GM12878 (cell line): ENCODE data around the gene NPC2. TPM values are rescaled to one million over a fixed set of nuclear protein-coding genes. Genes with fewer than 3 reads are reported as not detected.

ENCODE experiments used
- ATAC-seq: fragments of 200-7000 bp; cut with Tn5 transposase; 3 replicates; pipeline ENCODE4 v1.9.1; 2020; ENCODE audit warnings: mild to moderate bottlenecking, moderate library complexity
- BruUV-seq: library from RNA; stranded (reverse); fragments of 400-500 nt; replicated peaks from 2 replicates; lab custom pipeline; 2021; lab: Mats Ljungman, UMichigan
- CTCF ChIA-PET: fragments of 300-600 bp; sonication (Branson Sonifier 250); formaldehyde crosslinking; extraction: SDS; loops from one replicate; lab custom pipeline; 2021; ENCODE audit warnings: inconsistent platforms; lab: Yijun Ruan, JAX
- POLR2A ChIA-PET: fragments of 350-600 bp; formaldehyde crosslinking; extraction: SDS; loops from one replicate; lab custom pipeline; 2021; ENCODE audit warnings: inconsistent platforms; lab: Charles Lee
- RAD21 ChIA-PET: fragments of 300-600 bp; sonication (Branson Sonifier 250); formaldehyde crosslinking; loops from one replicate; lab custom pipeline; 2023; ENCODE audit warnings: antibody characterized with exemption; ENCODE audit not compliant: unreplicated experiment; lab: Charles Lee
- SMC1A ChIA-PET: fragments of 300-600 bp; sonication (Branson Sonifier 250); formaldehyde crosslinking; loops from one replicate; lab custom pipeline; 2023; ENCODE audit not compliant: unreplicated experiment, uncharacterized antibody; lab: Charles Lee
- DNase-seq: peaks from one replicate; pipeline ENCODE4 v3.0.0-alpha.2; 2011; ENCODE audit warnings: low read depth, low spot score
- FAIRE-seq: peaks from 3 replicates; lab custom pipeline; 2011; peaks lifted over from hg19 to GRCh38; lab: Jason Lieb, UNC
- H2AFZ ChIP-seq: 2 replicates; pipeline ENCODE4 v1.6.0; 2011; ENCODE audit warnings: low read depth, low read length, control low read depth; ENCODE audit not compliant: control insufficient read depth
- H3K27ac ChIP-seq: 2 replicates; pipeline ENCODE4 v1.5.1; 2011; ENCODE audit warnings: control low read depth; ENCODE audit not compliant: control insufficient read depth, insufficient read depth
- H3K27me3 ChIP-seq, 2 experiments: replicated peaks in 1 of 2; 2 replicates each; pipeline versions ENCODE4 v1.6.0 to v1.6.1; 2011; ENCODE audit warnings: low read length in 1 of 2; ENCODE audit not compliant: control insufficient read depth in 2 of 2, insufficient read depth in 2 of 2
- H3K36me3 ChIP-seq, 2 experiments: 2 replicates each; pipeline ENCODE4 v1.5.1; 2011; ENCODE audit warnings: low read length in 1 of 2; ENCODE audit not compliant: control insufficient read depth in 2 of 2, insufficient read depth in 2 of 2
- H3K4me1 ChIP-seq: 2 replicates; pipeline ENCODE4 v1.6.1; 2011; ENCODE audit warnings: mild to moderate bottlenecking, low read length, moderate library complexity, mixed read lengths; ENCODE audit not compliant: control insufficient read depth, insufficient read depth
- H3K4me2 ChIP-seq: 2 replicates; pipeline ENCODE4 v1.6.0; 2011; ENCODE audit warnings: control low read depth; ENCODE audit not compliant: control insufficient read depth, insufficient read depth
- H3K4me3 ChIP-seq: fragments of 200-600 bp; sonication (generic); 2 replicates; pipeline ENCODE4 v1.5.1; 2016
- H3K79me2 ChIP-seq: 2 replicates; pipeline ENCODE4 v1.6.0; 2011; ENCODE audit warnings: low read length; ENCODE audit not compliant: control insufficient read depth, insufficient read depth
- H3K9ac ChIP-seq: 2 replicates; pipeline ENCODE4 v1.8.0; 2011; ENCODE audit warnings: low read length, control low read depth, mixed read lengths; ENCODE audit not compliant: control insufficient read depth, insufficient read depth
- H3K9me3 ChIP-seq: replicated peaks from 3 replicates; pipeline ENCODE4 v1.5.1; 2011; ENCODE audit warnings: mild to moderate bottlenecking, low read length; ENCODE audit not compliant: control insufficient read depth, insufficient read depth
- H4K20me1 ChIP-seq: 2 replicates; pipeline ENCODE4 v1.6.0; 2011; ENCODE audit not compliant: control insufficient read depth, insufficient read depth
- BCL11A ChIP-seq: IDR thresholded peaks from 2 replicates; pipeline ENCODE4 v1.6.1; 2011; ENCODE audit warnings: low read depth, low read length
- NBN ChIP-seq: fragments of 450-650 bp; IDR thresholded peaks from 2 replicates; pipeline ENCODE4 v1.6.1; 2016
- RBBP5 ChIP-seq: fragments of 200-600 bp; sonication (generic); conservative IDR thresholded peaks from 2 replicates; pipeline ENCODE4 v1.6.1; 2016
- SMC3 ChIP-seq: IDR thresholded peaks from 2 replicates; pipeline ENCODE4 v1.6.1; 2011; ENCODE audit warnings: low read length, improper control_type of control experiment, borderline replicate concordance
- WGBS: methylation state at CpG from one replicate; pipeline ENCODE4 v1.1.6; 2016; ENCODE audit warnings: low lambda C conversion rate; ENCODE audit not compliant: insufficient replicate concordance, insufficient coverage; ENCODE audit errors: missing lambda C conversion rate; 5-methylcytosine and 5-hydroxymethylcytosine counted together
- in situ Hi-C: fragments of 300-500 bp; cut with MboI; formaldehyde crosslinking; loops from 9 replicates; pipeline ENCODE4 v1.14.3; 2018; ENCODE audit warnings: mixed read lengths
- intact Hi-C: fragments of 100-400 bp; cut with micrococcal nuclease; formaldehyde crosslinking; loops from one replicate; pipeline ENCODE4 v1.14.2; 2022; ENCODE audit not compliant: unreplicated experiment
- polyA plus RNA-seq, 11 experiments: library from polyadenylated mRNA; depleted of rRNA in 4 of 11; unstranded in 6 of 11; stranded (reverse) in 5 of 11; fragments of >200 nt; fragmentation: Nextera tagmentation in 4 of 11; fragmentation: Illumina TruSeq in 1 of 11; extraction: Ambion mirVana in 4 of 11; extraction: Trizol in 1 of 11; gene quantifications; 1 replicate in 1 of 11; 2 replicates in 10 of 11; pipeline versions ENCODE4 v1.2.1 to v1.2.3, GENCODE V29; 2011 to 2016; ENCODE audit warnings: inconsistent platforms in 2 of 11, missing spikeins in 2 of 11, low read depth in 1 of 11
- total RNA-seq, 4 experiments: library from RNA; depleted of rRNA in 3 of 4; stranded (reverse); fragments of >200 nt in 3 of 4; fragmentation: Illumina TruSeq in 1 of 4; extraction: Trizol in 1 of 4; gene quantifications; 2 replicates each; pipeline versions ENCODE4 v1.2.1 to v1.2.3, GENCODE V29; 2013 to 2021
- TF ChIP-seq, protein P1 (sequence below): fragments of 450-650 bp; IDR thresholded peaks from 2 replicates; pipeline ENCODE4 v1.6.1; 2017; ENCODE audit warnings: mild to moderate bottlenecking
- TF ChIP-seq, protein P2 (sequence below): IDR thresholded peaks from 2 replicates; pipeline ENCODE4 v1.6.1; 2012; ENCODE audit warnings: low read depth, low read length, improper control_type of control experiment

Gene NPC2
- total and polyA plus RNA-seq, 10 of the 15 experiments (the other 5 are each of a cell fraction or from before 2014, with no cell fraction given): 29.5 to 109 (median 59.1) TPM

DNA sequence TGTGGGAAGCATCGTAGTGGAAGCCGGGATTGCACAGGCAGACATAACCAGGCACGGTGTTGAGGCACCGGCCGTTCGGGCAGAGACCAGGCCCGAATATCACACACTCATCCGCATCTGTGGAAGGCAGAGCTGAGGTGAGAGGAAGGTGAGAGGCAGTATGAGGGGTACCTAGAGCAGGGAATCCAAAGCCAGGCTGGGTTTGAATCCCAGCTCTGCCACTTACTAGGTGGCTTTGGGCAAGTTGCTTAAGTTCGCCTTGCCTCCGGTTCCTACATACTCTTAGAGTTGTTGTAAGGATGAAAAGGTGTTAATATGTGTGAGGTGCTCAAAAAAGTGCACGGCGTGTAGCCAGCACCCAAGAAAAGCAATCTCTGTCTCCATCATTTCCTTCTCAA lies 10.8 kb upstream of the NPC2 start:
- RAD21 ChIA-PET: no interaction called here
- in situ Hi-C loops (no loop called here), intact Hi-C loops (no loop called here)
- TF ChIP-seq SMC3 (no peak), RBBP5 (no peak), BCL11A (no peak), NBN (no peak)
- TF ChIP-seq, protein P1, sequence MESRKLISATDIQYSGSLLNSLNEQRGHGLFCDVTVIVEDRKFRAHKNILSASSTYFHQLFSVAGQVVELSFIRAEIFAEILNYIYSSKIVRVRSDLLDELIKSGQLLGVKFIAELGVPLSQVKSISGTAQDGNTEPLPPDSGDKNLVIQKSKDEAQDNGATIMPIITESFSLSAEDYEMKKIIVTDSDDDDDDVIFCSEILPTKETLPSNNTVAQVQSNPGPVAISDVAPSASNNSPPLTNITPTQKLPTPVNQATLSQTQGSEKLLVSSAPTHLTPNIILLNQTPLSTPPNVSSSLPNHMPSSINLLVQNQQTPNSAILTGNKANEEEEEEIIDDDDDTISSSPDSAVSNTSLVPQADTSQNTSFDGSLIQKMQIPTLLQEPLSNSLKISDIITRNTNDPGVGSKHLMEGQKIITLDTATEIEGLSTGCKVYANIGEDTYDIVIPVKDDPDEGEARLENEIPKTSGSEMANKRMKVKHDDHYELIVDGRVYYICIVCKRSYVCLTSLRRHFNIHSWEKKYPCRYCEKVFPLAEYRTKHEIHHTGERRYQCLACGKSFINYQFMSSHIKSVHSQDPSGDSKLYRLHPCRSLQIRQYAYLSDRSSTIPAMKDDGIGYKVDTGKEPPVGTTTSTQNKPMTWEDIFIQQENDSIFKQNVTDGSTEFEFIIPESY: no peak
- TF ChIP-seq, protein P2, sequence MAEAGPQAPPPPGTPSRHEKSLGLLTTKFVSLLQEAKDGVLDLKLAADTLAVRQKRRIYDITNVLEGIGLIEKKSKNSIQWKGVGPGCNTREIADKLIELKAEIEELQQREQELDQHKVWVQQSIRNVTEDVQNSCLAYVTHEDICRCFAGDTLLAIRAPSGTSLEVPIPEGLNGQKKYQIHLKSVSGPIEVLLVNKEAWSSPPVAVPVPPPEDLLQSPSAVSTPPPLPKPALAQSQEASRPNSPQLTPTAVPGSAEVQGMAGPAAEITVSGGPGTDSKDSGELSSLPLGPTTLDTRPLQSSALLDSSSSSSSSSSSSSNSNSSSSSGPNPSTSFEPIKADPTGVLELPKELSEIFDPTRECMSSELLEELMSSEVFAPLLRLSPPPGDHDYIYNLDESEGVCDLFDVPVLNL: no peak
- Histone ChIP-seq H3K79me2 (no peaks in the 10 kb centered on the region), H4K20me1 (no peaks in the 10 kb centered on the region), H3K36me3 (no peaks in the 10 kb centered on the region), H3K4me3 (no peak overlapping the region), H3K4me1 (no peaks in the 10 kb centered on the region), H2AFZ (no peak overlapping the region), H3K9ac (no peak overlapping the region), H3K27ac (no peak overlapping the region), H3K9me3 (no peaks in the 10 kb centered on the region), H3K4me2 (no peak overlapping the region), H3K27me3 (no peaks in the 10 kb centered on the region; a peak in 1 of 4 replicates)
- SMC1A ChIA-PET: interaction anchor here (0.6 kb wide), 1 partner anchor 211 kb away, joined by 4 read pairs; no protein-coding TSS in a partner anchor
- no peak for DNase-seq
- no peak for ATAC-seq
- BruUV-seq: no TSS peak
- POLR2A ChIA-PET: no interaction called here
- CTCF ChIA-PET: no interaction called here
- FAIRE-seq: no peak
- WGBS: 89% methylated on average over 12 of the region's 12 CpGs
